Tongue (tissue), 2 donors: ENCODE results near the gene GSTM4. TPM values are rescaled to one million over a fixed set of nuclear protein-coding genes. Genes with fewer than 3 reads are reported as not detected.

ENCODE experiments used
- DNase-seq: peaks from one replicate; pipeline ENCODE4 v3.0.0-alpha.2; 2015
- total RNA-seq: library from RNA; depleted of rRNA; stranded (reverse); fragments of >200 nt; gene quantifications from one replicate; pipeline ENCODE4 v1.2.3, GENCODE V29; 2014

Gene GSTM4
- total RNA-seq: 11.4 TPM

DNA sequence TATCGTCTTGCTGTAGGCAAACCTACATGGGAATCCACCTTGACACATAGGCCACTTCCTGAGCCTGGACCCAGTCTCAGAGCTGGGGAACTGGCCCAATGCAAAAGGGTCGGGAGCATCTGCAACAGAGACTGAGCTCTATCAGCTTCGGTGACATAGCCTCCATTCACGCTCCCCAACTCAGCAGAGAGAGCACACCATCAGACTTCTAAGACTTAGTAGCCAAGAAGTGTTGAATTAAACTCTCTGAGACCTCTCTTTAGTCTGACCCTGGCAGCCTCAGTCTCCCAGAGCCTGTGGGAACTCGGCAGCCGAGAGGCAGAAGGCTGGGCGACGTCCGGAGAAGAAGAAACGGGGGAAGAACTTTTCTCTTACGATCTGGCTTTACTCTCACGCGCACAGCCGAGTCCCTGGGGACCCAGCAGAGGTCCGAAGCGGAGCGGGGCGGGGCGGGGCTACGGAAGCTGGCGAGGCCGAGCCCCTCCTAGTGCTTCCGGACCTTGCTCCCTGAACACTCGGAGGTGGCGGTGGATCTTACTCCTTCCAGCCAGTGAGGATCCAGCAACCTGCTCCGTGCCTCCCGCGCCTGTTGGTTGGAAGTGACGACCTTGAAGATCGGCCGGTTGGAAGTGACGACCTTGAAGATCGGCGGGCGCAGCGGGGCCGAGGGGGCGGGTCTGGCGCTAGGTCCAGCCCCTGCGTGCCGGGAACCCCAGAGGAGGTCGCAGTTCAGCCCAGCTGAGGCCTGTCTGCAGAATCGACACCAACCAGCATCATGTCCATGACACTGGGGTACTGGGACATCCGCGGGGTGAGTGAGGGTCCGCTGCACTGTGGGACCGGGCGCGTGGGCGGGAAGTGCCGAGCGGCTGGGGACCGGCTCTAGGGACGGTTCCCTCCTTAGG is at the start of gene GSTM4:
GSTM4 (plus strand) TSS at position 485 of the 905 bp plus-strand sequence; CDS start at position 776, 291 bp downstream.
- DNase-seq: peak; percentile 91

DNA sequence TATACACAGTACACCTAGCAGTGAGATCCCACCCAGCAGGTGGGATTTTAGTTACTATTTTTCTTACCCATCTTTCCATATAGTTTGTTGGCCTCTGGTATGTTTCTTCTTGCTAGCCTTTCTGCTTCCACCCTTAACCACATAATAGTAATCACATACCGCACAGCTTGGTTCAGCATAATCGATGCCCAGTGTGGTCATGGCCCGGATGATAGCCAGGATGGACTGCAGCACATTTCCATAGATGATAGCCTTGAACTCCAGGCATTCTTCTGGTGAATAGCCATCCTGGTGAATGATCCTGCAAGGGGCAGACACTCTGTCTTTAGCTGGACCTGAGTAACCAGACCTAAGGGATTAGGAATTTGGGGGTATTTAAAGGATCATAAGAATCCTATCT is 46.0 kb upstream of the GSTM4 start:
- DNase-seq: no peak

GRCh38 chr1:109610609-109611307 is 45.1 kb upstream of the GSTM4 start:
- no peak for DNase-seq

GRCh38 chr1:109611308-109611990 is 44.5 kb upstream of the GSTM4 start:
- DNase-seq: no peak

DNA sequence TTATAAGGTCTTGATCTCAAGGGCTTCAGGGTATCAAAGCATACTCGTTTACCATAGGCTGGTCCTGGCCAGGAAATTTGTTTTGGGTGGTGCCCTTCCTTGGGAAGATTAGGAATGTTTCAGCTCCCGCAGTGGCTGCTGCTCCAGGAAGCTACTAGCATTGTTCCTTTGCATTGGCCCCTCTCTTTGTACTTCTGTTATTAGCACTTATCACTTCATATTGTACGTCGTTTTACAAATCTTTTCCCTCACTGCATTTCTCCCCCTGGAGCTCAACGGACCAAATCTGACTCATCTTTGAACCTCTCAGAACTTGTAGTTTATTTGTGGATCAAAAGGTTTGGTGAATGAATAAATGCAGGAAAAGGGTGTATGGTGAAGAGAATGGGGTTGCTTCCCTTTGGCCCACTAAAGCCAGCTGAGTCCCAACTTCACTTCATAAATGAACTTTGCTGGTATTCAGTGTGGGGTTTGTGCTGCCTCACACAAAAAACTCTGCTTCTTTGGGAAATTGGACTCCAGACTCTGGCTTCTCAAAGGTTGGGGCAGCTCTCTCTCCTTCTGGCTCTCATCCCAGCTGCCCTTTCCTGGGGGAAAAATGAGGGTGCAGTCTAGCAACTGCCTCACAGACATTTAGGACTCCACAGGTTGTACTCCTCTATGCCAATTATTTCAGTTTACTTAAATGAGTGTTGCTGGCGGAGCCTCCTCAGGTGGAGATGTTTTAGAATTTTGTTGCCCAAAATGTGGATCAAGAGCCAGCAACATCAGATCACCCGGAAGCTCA is 42.3 kb upstream of the GSTM4 start:
- no peak for DNase-seq

- DNase-seq: peak; percentile 14
Measured at GRCh38 chr1:109615879-109616278, 40.0 kb upstream of the GSTM4 start.

GRCh38 chr1:109616391-109616790 is 39.5 kb upstream of the GSTM4 start:
- no peak for DNase-seq

DNA sequence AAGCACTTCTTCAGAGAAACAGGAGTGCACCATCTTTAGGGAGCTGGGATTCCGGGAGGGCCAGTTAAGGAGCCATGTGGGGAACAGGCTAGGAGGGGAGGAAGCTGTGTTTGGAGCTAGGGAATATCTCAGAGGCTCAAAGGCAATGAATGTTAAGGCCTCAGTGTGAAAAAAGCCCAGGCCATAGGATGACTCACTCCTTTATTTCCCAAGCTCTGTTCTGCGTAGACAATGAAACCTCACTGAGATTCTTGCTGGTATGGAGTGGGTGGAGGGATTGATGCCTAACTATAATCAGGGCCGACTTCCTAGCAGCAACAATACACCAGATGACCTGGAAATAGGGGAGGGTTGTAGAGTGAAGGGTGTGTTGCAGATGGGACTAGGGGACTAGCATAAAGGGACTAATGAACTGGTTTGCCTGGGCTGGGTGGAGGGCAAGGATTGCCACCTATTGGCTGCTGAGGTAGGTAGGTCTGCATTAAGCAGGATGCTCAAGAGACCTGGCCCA is 38.6 kb upstream of the GSTM4 start:
- no peak for DNase-seq

DNA sequence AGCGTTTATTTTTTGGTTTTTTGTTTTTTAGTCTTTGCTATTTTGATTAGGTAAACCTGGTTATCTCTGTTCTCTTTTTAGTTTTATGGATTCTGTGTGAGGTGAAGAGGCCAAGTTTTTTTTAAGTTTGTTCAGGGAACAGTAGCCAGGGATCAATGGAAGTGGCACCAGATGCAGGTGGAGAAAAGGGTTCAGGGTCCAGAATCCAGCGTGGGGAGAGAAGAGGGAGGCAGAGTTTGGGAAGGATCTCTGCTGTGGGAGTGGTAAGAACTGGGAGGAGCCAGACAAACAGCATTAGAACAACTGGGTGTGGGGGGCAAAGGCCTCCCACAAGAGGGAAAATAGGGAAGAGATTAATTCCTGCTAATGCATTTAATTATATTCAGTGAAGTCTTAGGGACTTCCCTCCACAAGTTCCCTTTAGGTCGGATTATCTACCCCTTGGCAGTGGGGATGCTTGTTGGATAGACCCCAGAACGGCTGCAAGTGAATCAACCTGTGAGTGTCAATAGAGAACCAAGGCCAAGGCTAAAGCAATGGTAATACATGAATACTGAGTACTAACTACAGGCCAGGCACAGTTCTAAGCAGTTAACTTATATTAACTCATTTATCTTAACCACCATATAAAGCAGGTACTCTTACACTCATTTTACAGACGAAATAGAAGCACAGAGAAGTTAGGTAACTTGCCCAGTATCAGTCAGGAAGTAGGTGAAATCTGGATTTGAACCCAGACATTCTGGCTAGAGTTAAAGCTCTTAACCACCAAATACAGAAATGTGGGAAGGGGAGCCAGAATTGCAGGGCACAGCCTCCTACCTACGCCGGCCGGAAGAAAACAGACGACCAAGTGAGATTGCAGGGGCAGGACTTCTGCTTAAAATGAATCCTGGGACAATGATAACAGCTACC is 37.0 kb upstream of the GSTM4 start:
- DNase-seq: no peak

- peak; percentile 82 for DNase-seq
Measured at GRCh38 chr1:109619576-109620400, 36.1 kb upstream of the GSTM4 start, which contains the start of the genes AMPD2 and GNAT2. Gene AMPD2, plus strand, starts transcription at chr1:109619837. Its CDS starts 1,339 bp downstream, at chr1:109621176. Gene GNAT2, minus strand, starts transcription at chr1:109619616. Its CDS starts 6,746 bp downstream, at chr1:109612870.

GRCh38 chr1:109620401-109620791 is 35.5 kb upstream of the GSTM4 start:
- DNase-seq: peak; percentile 70

GRCh38 chr1:109620841-109621286 is 35.0 kb upstream of the GSTM4 start:
- peak; percentile 97 for DNase-seq

- DNase-seq: no peak
Measured at GRCh38 chr1:109621379-109622136, 34.3 kb upstream of the GSTM4 start.

DNA sequence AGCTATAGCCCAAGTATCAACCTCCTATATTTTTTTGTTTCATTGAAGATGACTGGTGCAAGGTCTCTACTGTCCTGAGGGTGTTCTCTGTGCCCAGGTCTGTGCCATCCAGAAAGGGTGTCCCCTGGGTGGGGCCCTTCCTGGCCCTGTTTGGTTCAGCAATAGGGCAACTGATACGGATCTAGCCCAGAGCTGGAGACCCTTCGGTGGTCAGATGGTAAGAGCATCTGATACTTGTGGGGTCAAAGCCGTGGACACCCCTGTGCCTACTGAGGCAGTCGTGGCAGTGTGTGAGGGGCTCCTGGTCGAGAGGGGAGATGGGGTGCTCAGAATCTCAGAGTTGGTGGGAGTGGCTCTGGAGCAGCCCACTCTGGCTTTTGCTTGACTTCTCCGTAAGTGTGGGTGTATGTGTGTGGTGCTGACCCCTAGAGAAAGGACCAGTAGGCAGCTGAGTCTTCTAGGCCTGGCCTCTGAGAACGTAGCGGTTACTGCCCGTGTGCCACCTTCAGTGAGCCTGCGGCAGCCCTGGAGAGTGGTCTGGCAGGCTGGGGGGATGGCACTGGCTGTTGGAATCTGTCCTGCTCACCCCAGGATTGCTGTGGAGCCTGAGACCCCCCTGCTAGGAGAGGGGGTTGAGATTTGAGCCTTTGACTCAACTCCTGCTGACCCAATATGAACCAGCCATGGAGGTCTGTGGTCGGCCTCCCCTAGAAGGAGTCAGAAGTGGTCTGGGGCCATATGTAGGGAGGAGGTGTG is 33.6 kb upstream of the GSTM4 start:
- DNase-seq: no peak

GRCh38 chr1:109622895-109623294 is 33.0 kb upstream of the GSTM4 start:
- no peak for DNase-seq

- peak; percentile 48 for DNase-seq
Measured at GRCh38 chr1:109623601-109624161, 32.2 kb upstream of the GSTM4 start.
